Ectodermal cell (in vitro differentiated cells): ENCODE results near the gene RAB31.

Experiments used
- H3K27ac ChIP-seq: 2 replicates; pipeline ENCODE4 v1.7.0; 2013; ENCODE audit warnings: mild to moderate bottlenecking, low read depth, low read length; ENCODE audit not compliant: insufficient read depth, poor library complexity, severe bottlenecking
- H3K27me3 ChIP-seq: 2 replicates; pipeline ENCODE4 v1.7.0; 2013; ENCODE audit warnings: mild to moderate bottlenecking, low read length; ENCODE audit not compliant: insufficient read depth, control insufficient read depth, poor library complexity, severe bottlenecking
- H3K36me3 ChIP-seq: one replicate; pipeline ENCODE4 v1.7.0; 2013; ENCODE audit warnings: low read length; ENCODE audit not compliant: control insufficient read depth, insufficient read depth
- H3K4me1 ChIP-seq: one replicate; pipeline ENCODE4 v1.7.0; 2013; ENCODE audit warnings: low read length; ENCODE audit not compliant: control insufficient read depth, insufficient read depth
- H3K4me3 ChIP-seq: 2 replicates; pipeline ENCODE4 v1.7.0; 2013; ENCODE audit warnings: low read depth, low read length, control low read depth; ENCODE audit not compliant: insufficient read depth
- H3K9me3 ChIP-seq: 2 replicates; pipeline ENCODE4 v1.7.0; 2013; ENCODE audit warnings: mild to moderate bottlenecking, low read length, moderate library complexity; ENCODE audit not compliant: control insufficient read depth
- WGBS, 2 experiments: methylation state at CpG; one replicate each; pipeline ENCODE4 v1.1.7; 2013; ENCODE audit warnings: missing lambda C conversion rate in 2 of 2; 5-methylcytosine and 5-hydroxymethylcytosine counted together

The RAB31 gene

GRCh38 chr18:9867071-9867594 is 159.0 kb downstream of the RAB31 start:
- WGBS, 2 experiments = 93 to 95% methylated on average over 4 of the region's 4 CpGs
- Histone ChIP-seq H3K36me3 (no peaks in the 10 kb centered on the region), H3K9me3 (no peaks in the 10 kb centered on the region), H3K4me1 (peaks cover 11% of the 10 kb centered on the region), H3K27me3 (no peaks in the 10 kb centered on the region), H3K27ac (no peak overlapping the region), H3K4me3 (no peak overlapping the region)

- H3K36me3 ChIP-seq = no peaks in the 10 kb centered on the region
- no peak overlapping the region for H3K4me3 ChIP-seq
- peaks cover 11% of the 10 kb centered on the region for H3K4me1 ChIP-seq
- 58 to 71% methylated on average over 5 to 6 of the region's 6 CpGs for WGBS, 2 experiments
- H3K27me3 ChIP-seq = no peaks in the 10 kb centered on the region
- no peaks in the 10 kb centered on the region for H3K9me3 ChIP-seq
- H3K27ac ChIP-seq = no peak overlapping the region
Observed at GRCh38 chr18:9868857-9869714, 161.0 kb downstream of the RAB31 start.

DNA sequence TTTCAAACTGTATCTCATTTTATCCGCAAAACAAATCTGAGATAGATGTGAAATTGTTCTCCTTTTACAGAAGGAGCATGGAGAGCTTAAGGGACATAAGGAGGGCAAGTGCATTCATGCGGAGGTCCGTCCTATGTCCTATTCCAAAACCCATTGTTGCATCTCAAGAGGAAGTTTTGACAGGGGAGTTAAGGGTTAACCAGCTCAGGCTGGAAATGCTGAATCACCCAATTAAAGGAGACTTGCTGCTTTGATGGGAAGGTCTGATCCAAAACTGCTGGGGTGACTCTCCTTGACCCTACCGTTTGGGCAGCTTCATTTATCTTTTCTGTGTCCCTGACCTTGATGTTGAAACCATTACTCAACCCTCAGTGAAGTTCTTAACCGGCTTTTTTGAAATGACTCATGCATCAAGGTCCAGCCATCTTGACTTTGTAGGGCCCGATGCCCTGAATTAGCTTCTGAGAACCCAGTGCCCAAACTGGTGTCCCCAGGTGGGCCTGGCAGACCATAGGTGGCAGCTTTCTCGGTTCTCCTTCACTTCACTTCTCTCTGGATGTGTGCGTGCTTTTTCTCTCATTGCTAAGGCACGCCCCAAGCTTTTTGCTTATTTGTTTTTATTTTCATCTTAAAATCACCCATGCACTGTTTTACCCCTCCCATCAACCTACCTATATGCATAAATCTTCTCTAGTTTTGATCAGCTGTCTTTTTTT is 161.8 kb downstream of the RAB31 start:
- Histone ChIP-seq H3K9me3 (no peaks in the 10 kb centered on the region), H3K36me3 (no peaks in the 10 kb centered on the region), H3K4me1 (peaks cover 11% of the 10 kb centered on the region), H3K27ac (no peak overlapping the region), H3K27me3 (no peaks in the 10 kb centered on the region), H3K4me3 (no peak overlapping the region)
- 70 to 71% methylated on average over 9 of the region's 9 CpGs for WGBS, 2 experiments

GRCh38 chr18:9870431-9871008 is 162.4 kb downstream of the RAB31 start:
- Histone ChIP-seq H3K4me1 (peaks cover 11% of the 10 kb centered on the region), H3K27ac (no peak overlapping the region), H3K27me3 (no peaks in the 10 kb centered on the region), H3K9me3 (no peaks in the 10 kb centered on the region), H3K4me3 (no peak overlapping the region), H3K36me3 (no peaks in the 10 kb centered on the region)
- 38 to 40% methylated on average over 4 of the region's 4 CpGs for WGBS, 2 experiments

DNA sequence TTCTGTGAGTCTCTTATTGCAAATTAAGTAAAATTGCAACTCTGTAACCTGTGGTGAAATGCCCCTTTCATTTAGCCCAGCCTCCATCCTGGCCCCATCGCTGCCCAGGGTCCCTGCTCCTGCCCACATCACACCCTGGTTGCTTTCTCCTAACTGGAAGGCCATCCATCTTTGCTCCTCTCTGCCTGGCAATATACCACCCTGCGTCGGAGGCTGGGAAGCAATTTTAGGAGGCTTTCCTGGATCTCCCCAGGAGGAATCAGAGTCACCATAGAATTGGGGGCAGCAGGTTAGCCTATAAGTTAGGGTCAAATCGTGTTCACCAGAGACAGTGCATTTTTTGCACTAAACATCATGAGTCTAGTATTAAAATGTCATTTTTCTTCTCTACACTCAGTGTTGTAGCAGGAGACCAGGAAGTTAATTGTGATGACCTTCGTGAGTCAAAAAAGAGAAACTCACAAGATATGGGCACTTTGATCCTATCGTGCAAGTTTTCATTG is 163.2 kb downstream of the RAB31 start:
- no peak overlapping the region for H3K4me3 ChIP-seq
- WGBS, 2 experiments = 92 to 95% methylated on average over 6 of the region's 6 CpGs

GRCh38 chr18:9872823-9873222 is 164.7 kb downstream of the RAB31 start:
- Histone ChIP-seq H3K4me1 (peaks cover 11% of the 10 kb centered on the region), H3K27me3 (no peaks in the 10 kb centered on the region), H3K27ac (no peak overlapping the region), H3K4me3 (no peak overlapping the region), H3K9me3 (no peaks in the 10 kb centered on the region), H3K36me3 (no peaks in the 10 kb centered on the region)

More for the DNA sequence above, 163.2 kb downstream of the RAB31 start:
- H3K27ac ChIP-seq = no peak overlapping the region
- no peaks in the 10 kb centered on the region for H3K36me3 ChIP-seq
- H3K9me3 ChIP-seq = no peaks in the 10 kb centered on the region
- H3K27me3 ChIP-seq = no peaks in the 10 kb centered on the region
- peaks cover 11% of the 10 kb centered on the region for H3K4me1 ChIP-seq

DNA sequence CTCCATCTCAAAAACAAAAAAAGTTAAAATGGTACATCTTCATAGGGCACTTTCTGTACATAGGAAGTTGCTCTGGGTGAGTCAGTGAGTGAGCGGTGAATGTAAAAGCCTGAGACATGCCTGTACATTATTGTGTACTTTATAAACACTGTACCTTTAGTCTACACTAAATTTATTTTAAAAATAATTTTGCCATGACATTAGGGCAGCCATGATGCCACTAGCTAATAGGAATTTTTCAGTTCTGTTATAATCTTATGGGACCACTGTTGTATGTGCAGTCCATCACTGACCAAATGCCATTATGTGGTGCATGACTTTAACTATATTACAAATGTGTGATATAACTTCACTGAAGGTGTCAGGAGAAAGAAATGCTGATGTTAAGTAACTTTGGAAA is 166.6 kb downstream of the RAB31 start:
- Histone ChIP-seq H3K9me3 (no peaks in the 10 kb centered on the region), H3K4me3 (no peak overlapping the region), H3K36me3 (no peaks in the 10 kb centered on the region), H3K27ac (no peak overlapping the region), H3K4me1 (peaks cover 7% of the 10 kb centered on the region), H3K27me3 (no peaks in the 10 kb centered on the region)
- 86 to 100% methylated on average over 1 of the region's 1 CpG for WGBS, 2 experiments

DNA sequence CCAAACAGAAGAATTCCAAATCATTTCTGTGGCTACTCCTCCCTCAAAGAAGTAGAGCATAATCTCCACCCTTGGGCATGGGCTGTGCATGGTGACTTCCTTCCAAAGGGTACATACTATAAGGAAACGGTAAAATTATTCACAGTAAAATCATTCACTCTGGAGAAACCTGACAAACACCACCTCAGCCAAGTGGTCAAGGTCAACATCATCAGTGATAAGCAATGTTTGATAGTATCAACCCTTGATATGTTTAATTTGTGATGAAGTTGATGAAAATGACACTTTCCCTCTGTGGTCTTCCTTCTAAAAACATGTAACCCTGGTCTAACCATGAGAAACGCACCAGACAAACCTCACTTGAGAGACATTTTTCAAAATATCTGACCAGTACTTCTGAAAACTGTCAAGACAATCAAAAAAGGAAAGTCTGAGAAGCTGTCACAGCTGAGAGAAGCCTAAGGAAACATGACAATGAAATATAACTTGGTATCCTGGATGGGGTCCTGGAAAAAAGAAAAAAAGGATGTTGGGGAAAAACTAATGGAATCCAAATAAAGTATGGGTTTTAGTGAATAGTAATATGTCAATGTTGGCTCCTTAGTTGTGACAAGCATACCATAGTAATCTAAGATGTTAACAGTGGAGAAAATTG is 168.2 kb downstream of the RAB31 start:
- H3K4me1 ChIP-seq = no peaks in the 10 kb centered on the region
- no peaks in the 10 kb centered on the region for H3K27me3 ChIP-seq
- H3K9me3 ChIP-seq = no peaks in the 10 kb centered on the region
- WGBS, 2 experiments = 92 to 100% methylated on average over 2 of the region's 2 CpGs
- no peaks in the 10 kb centered on the region for H3K36me3 ChIP-seq
- no peak overlapping the region for H3K27ac ChIP-seq
- H3K4me3 ChIP-seq = no peak overlapping the region

GRCh38 chr18:9876867-9877654 is 169.0 kb downstream of the RAB31 start:
- Histone ChIP-seq H3K9me3 (no peaks in the 10 kb centered on the region), H3K36me3 (no peaks in the 10 kb centered on the region), H3K4me3 (no peak overlapping the region), H3K27ac (no peak overlapping the region), H3K27me3 (no peaks in the 10 kb centered on the region), H3K4me1 (no peaks in the 10 kb centered on the region)
- WGBS, 2 experiments = 73 to 78% methylated on average over 9 of the region's 9 CpGs
